IMR-90 (cell line): ENCODE measurements around the gene B4GALNT1. TPM values are rescaled to one million over a fixed set of nuclear protein-coding genes. Genes with fewer than 3 reads are reported as not detected.

ENCODE experiments used
- ATAC-seq: fragments of 200-7000 bp; cut with Tn5 transposase; 2 replicates; pipeline ENCODE4 v1.9.1; 2020; ENCODE audit warnings: low read depth, mild to moderate bottlenecking, moderate library complexity
- BruUV-seq: library from RNA; stranded (reverse); fragments of 400-500 nt; replicated peaks from 2 replicates; lab custom pipeline; 2021; lab: Mats Ljungman, UMichigan
- CTCF ChIA-PET: fragments of 300-600 bp; formaldehyde crosslinking; extraction: SDS; loops from one replicate; lab custom pipeline; 2021; ENCODE audit warnings: antibody characterized with exemption; lab: Yijun Ruan, JAX
- POLR2A ChIA-PET: fragments of 300-600 bp; sonication (Branson Sonifier 250); formaldehyde crosslinking; loops from one replicate; lab custom pipeline; 2022; ENCODE audit warnings: antibody characterized with exemption; ENCODE audit not compliant: unreplicated experiment; lab: Charles Lee
- DNase-seq: peaks from one replicate; pipeline ENCODE4 v3.0.0; 2013
- H2AFZ ChIP-seq: replicated peaks from 2 replicates; pipeline ENCODE3; 2013; ENCODE audit warnings: low read length, mild to moderate bottlenecking; ENCODE audit not compliant: poor library complexity
- H2AK5ac ChIP-seq: 2 replicates; pipeline ENCODE4 v1.6.1; 2013; ENCODE audit warnings: low read depth, low read length, inconsistent platforms
- H2AK9ac ChIP-seq: replicated peaks from 2 replicates; pipeline ENCODE3; 2013; ENCODE audit warnings: mild to moderate bottlenecking, low read depth, low read length, moderate library complexity; ENCODE audit not compliant: poor library complexity
- H2BK120ac ChIP-seq: 2 replicates; pipeline ENCODE4 v1.6.1; 2013; ENCODE audit warnings: low read depth, low read length, inconsistent platforms
- H2BK15ac ChIP-seq: 3 replicates; pipeline ENCODE4 v1.6.1; 2013; ENCODE audit warnings: low read depth, low read length, inconsistent platforms
- H2BK20ac ChIP-seq: 2 replicates; pipeline ENCODE4 v1.6.1; 2013; ENCODE audit warnings: low read depth, mild to moderate bottlenecking, inconsistent platforms, low read length, moderate library complexity
- H2BK5ac ChIP-seq: 2 replicates; pipeline ENCODE4 v1.6.1; 2013; ENCODE audit warnings: mild to moderate bottlenecking, low read depth, low read length, inconsistent platforms; ENCODE audit not compliant: poor library complexity, severe bottlenecking
- H3K14ac ChIP-seq: replicated peaks from 2 replicates; pipeline ENCODE4 v1.6.1; 2013; ENCODE audit warnings: low read depth, low read length, inconsistent platforms
- H3K18ac ChIP-seq: 2 replicates; pipeline ENCODE4 v1.6.1; 2013; ENCODE audit warnings: low read depth, low read length, control low read depth
- H3K23ac ChIP-seq: 2 replicates; pipeline ENCODE4 v1.6.1; 2013; ENCODE audit warnings: low read depth, low read length, inconsistent platforms
- H3K27ac ChIP-seq: 2 replicates; pipeline ENCODE4 v1.5.1; 2013; ENCODE audit warnings: mild to moderate bottlenecking, control low read depth, low read length; ENCODE audit not compliant: insufficient read depth
- H3K27me3 ChIP-seq: 2 replicates; pipeline ENCODE4 v1.6.1; 2013; ENCODE audit warnings: low read length; ENCODE audit not compliant: control insufficient read depth, insufficient read depth
- H3K36me3 ChIP-seq: 2 replicates; pipeline ENCODE4 v1.6.1; 2013; ENCODE audit warnings: low read length, mixed read lengths; ENCODE audit not compliant: control insufficient read depth, insufficient read depth
- H3K4ac ChIP-seq: 2 replicates; pipeline ENCODE4 v1.6.1; 2013; ENCODE audit warnings: low read depth, low read length, inconsistent platforms
- H3K4me1 ChIP-seq: 2 replicates; pipeline ENCODE4 v1.6.1; 2013; ENCODE audit warnings: low read length, mixed read lengths; ENCODE audit not compliant: control insufficient read depth, insufficient read depth
- H3K4me2 ChIP-seq: 2 replicates; pipeline ENCODE4 v1.6.1; 2013; ENCODE audit warnings: low read depth, mild to moderate bottlenecking, control low read depth, low read length, moderate library complexity
- H3K4me3 ChIP-seq: 2 replicates; pipeline ENCODE4 v1.5.1; 2013; ENCODE audit warnings: low read depth, mild to moderate bottlenecking, control low read depth, low read length, moderate library complexity; ENCODE audit not compliant: insufficient read depth
- H3K56ac ChIP-seq: 2 replicates; pipeline ENCODE4 v1.6.1; 2013; ENCODE audit warnings: low read length, inconsistent platforms; ENCODE audit not compliant: insufficient read depth; ENCODE audit errors: extremely low read depth
- H3K79me1 ChIP-seq, 2 experiments: 2 replicates each; pipeline ENCODE4 v1.6.1; 2013; ENCODE audit warnings: low read length in 2 of 2, inconsistent platforms in 1 of 2, low read depth in 1 of 2
- H3K9ac ChIP-seq: 2 replicates; pipeline ENCODE4 v1.6.1; 2013; ENCODE audit warnings: low read depth, low read length, control low read depth
- H3K9me1 ChIP-seq: 2 replicates; pipeline ENCODE4 v1.6.1; 2013; ENCODE audit warnings: low read length, inconsistent platforms; ENCODE audit not compliant: insufficient read depth
- H3K9me3 ChIP-seq: 2 replicates; pipeline ENCODE4 v1.6.1; 2013; ENCODE audit warnings: low read length; ENCODE audit not compliant: control insufficient read depth, insufficient read depth
- H4K20me1 ChIP-seq: 2 replicates; pipeline ENCODE4 v1.6.1; 2013; ENCODE audit warnings: low read length, inconsistent platforms; ENCODE audit not compliant: insufficient read depth
- H4K5ac ChIP-seq: 2 replicates; pipeline ENCODE4 v1.6.1; 2013; ENCODE audit warnings: mild to moderate bottlenecking, low read depth, low read length, control low read depth
- H4K8ac ChIP-seq, 2 experiments: 2 replicates each; pipeline ENCODE4 v1.6.1; 2013; ENCODE audit warnings: low read depth in 2 of 2, low read length in 2 of 2, control low read depth in 1 of 2, inconsistent platforms in 1 of 2
- H4K91ac ChIP-seq: 2 replicates; pipeline ENCODE4 v1.6.1; 2013; ENCODE audit warnings: low read depth, low read length, inconsistent platforms; ENCODE audit not compliant: insufficient read depth
- BHLHE40 ChIP-seq: fragments of 150-350 bp; IDR thresholded peaks from 2 replicates; pipeline ENCODE4 v1.6.1; 2016; ENCODE audit warnings: mild to moderate bottlenecking, low read depth, low read length
- CEBPB ChIP-seq: IDR thresholded peaks from 2 replicates; pipeline ENCODE4 v1.6.1; 2012; ENCODE audit warnings: low read depth, low read length, improper control_type of control experiment
- CHD1 ChIP-seq: IDR thresholded peaks from 2 replicates; pipeline ENCODE4 v1.6.1; 2012; ENCODE audit warnings: low read depth, low read length, improper control_type of control experiment
- FOS ChIP-seq: fragments of 150-350 bp; IDR thresholded peaks from 2 replicates; pipeline ENCODE4 v1.6.1; 2016; ENCODE audit warnings: low read depth, low read length
- MAFK ChIP-seq: IDR thresholded peaks from 2 replicates; pipeline ENCODE4 v1.6.1; 2012; ENCODE audit warnings: low read depth, low read length, improper control_type of control experiment
- MAZ ChIP-seq: IDR thresholded peaks from 2 replicates; pipeline ENCODE4 v1.6.1; 2012; ENCODE audit warnings: low read depth, mild to moderate bottlenecking, low read length, improper control_type of control experiment, moderate library complexity, borderline replicate concordance
- MXI1 ChIP-seq: IDR thresholded peaks from 2 replicates; pipeline ENCODE4 v1.6.1; 2012; ENCODE audit warnings: low read depth, mild to moderate bottlenecking, low read length, moderate library complexity, borderline replicate concordance
- NFE2L2 ChIP-seq: fragments of 150-350 bp; IDR thresholded peaks from 2 replicates; pipeline ENCODE4 v1.6.1; 2016; ENCODE audit warnings: low read depth, mild to moderate bottlenecking, low read length
- POLR2A ChIP-seq: IDR thresholded peaks from 2 replicates; pipeline ENCODE4 v1.6.1; 2012; ENCODE audit warnings: mild to moderate bottlenecking, low read depth, low read length
- RAD21 ChIP-seq: IDR thresholded peaks from 2 replicates; pipeline ENCODE4 v1.6.1; 2012; ENCODE audit warnings: low read length, improper control_type of control experiment
- RCOR1 ChIP-seq: IDR thresholded peaks from 2 replicates; pipeline ENCODE4 v1.6.1; 2012; ENCODE audit warnings: mild to moderate bottlenecking, low read length, improper control_type of control experiment; ENCODE audit not compliant: insufficient replicate concordance
- RFX5 ChIP-seq: IDR thresholded peaks from 2 replicates; pipeline ENCODE4 v1.8.0; 2012; ENCODE audit warnings: low read depth, mild to moderate bottlenecking, low read length, moderate library complexity
- SMC3 ChIP-seq: fragments of 150-350 bp; IDR thresholded peaks from 2 replicates; pipeline ENCODE4 v1.6.1; 2016; ENCODE audit warnings: low read depth, mild to moderate bottlenecking, antibody characterized with exemption, low read length, moderate library complexity
- WGBS, 2 experiments: methylation state at CpG; one replicate each; pipeline versions ENCODE4 v1.1.5 to v1.1.7; 2013; ENCODE audit warnings: missing lambda C conversion rate in 2 of 2; ENCODE audit not compliant: insufficient read length in 1 of 2; ENCODE audit errors: extremely low coverage in 2 of 2; 5-methylcytosine and 5-hydroxymethylcytosine counted together
- dilution Hi-C: fragments of 300-500 bp; cut with HindIII; formaldehyde crosslinking; loops from one replicate; pipeline ENCODE4 v1.14.3; 2018; ENCODE audit warnings: low sequenced_read_pairs; ENCODE audit not compliant: unreplicated experiment
- in situ Hi-C: fragments of 300-500 bp; cut with MboI; formaldehyde crosslinking; loops from 3 replicates; pipeline ENCODE4 v1.14.3; 2019; ENCODE audit warnings: low sequenced_read_pairs, inconsistent platforms, mixed read lengths
- intact Hi-C: fragments of 100-400 bp; cut with micrococcal nuclease; formaldehyde crosslinking; loops from 2 replicates; pipeline ENCODE4 v1.10.0; 2022
- polyA plus RNA-seq, 3 experiments: library from polyadenylated mRNA; depleted of rRNA; stranded (reverse); fragments of >200 nt; gene quantifications; 2 replicates each; pipeline ENCODE4 v1.2.3, GENCODE V29; 2012; ENCODE audit warnings: low replicate concordance in 1 of 3
- total RNA-seq: library from RNA; depleted of rRNA; stranded (reverse); fragments of >200 nt; gene quantifications from 2 replicates; pipeline ENCODE4 v1.2.3, GENCODE V29; 2012
- TF ChIP-seq, protein P1 (sequence below): fragments of 150-350 bp; IDR thresholded peaks from 2 replicates; pipeline ENCODE4 v1.6.1; 2016; ENCODE audit warnings: low read depth, mild to moderate bottlenecking, low read length, moderate library complexity, borderline replicate concordance
- TF ChIP-seq, protein P2 (sequence below): conservative IDR thresholded peaks from 2 replicates; pipeline ENCODE4 v1.5.1; 2012; ENCODE audit warnings: mild to moderate bottlenecking, low read depth, low read length, improper control_type of control experiment
- TF ChIP-seq, protein P3 (sequence below): fragments of 150-350 bp; IDR thresholded peaks from 2 replicates; pipeline ENCODE4 v1.6.1; 2017; ENCODE audit warnings: mild to moderate bottlenecking, antibody characterized with exemption, low read length, low read depth

B4GALNT1 gene
- total and polyA plus RNA-seq, 2 of the 4 experiments (the other 2 are of a cell fraction): 0.18 to 0.62 TPM

DNA sequence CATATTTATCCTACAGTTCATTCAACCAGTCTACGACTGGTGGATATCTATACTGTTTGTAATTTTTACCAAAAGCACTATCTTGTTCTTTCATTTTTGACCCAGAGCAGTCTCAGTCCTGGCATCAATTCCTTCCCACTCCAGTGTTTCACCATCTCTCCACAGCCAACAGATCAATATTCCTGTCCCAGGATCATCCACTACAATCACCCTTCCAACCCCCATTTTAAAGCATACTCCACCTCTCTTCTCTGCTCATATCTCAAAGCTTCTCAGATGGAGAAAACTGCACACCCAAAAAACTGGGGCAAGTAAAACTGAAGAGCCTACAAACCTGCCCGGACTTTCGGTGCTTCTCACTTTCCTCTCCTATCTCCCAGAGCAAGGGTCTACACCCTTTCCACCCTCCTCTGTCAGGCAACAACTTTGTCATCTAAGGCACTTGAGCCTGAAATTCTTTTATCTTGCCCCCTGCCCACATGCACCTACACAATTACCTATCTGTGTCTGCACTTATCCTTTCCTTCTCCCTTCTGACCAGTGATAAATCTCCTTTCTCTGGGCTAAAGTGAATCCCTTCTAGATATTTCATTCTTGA lies 46.1 kb downstream of the B4GALNT1 start:
- Histone ChIP-seq H3K18ac (no peak overlapping the region), H3K9me1 (peaks cover 8% of the 10 kb centered on the region), H4K8ac (no peak overlapping the region), H3K27ac (no peak overlapping the region), H4K20me1 (no peaks in the 10 kb centered on the region), H3K4me1 (peaks cover 3% of the 10 kb centered on the region; the same call in 1 of the 2 replicates), H2AK9ac (no peak overlapping the region), H2AK5ac (no peak overlapping the region), H2AFZ (no peak overlapping the region), H2BK15ac (no peak overlapping the region), H3K79me1 (peaks cover 3 to 12% of the 10 kb centered on the region in 2 experiments; a peak in 3 of 4 replicates), H2BK5ac (no peak overlapping the region), H3K4me3 (no peak overlapping the region), H3K27me3 (peaks cover 29% of the 10 kb centered on the region), H3K9ac (no peak overlapping the region), H3K23ac (no peak overlapping the region), H3K4me2 (no peak overlapping the region), H3K14ac (no peak overlapping the region), H3K36me3 (no peaks in the 10 kb centered on the region), H4K91ac (no peak overlapping the region), H2BK20ac (no peak overlapping the region), H3K56ac (no peak overlapping the region), H3K4ac (no peak overlapping the region), H2BK120ac (no peak overlapping the region), H3K9me3 (no peaks in the 10 kb centered on the region), H4K5ac (no peak overlapping the region)
- no peak for ATAC-seq
- no peak for DNase-seq
- dilution Hi-C loops: no loop called here
- intact Hi-C loops: no loop called here
- TF ChIP-seq FOS (no peak), RFX5 (no peak), SMC3 (no peak), CHD1 (no peak), MXI1 (no peak), POLR2A (no peak), RAD21 (no peak), NFE2L2 (no peak), CEBPB (no peak), RCOR1 (no peak), MAFK (no peak), BHLHE40 (no peak), MAZ (no peak)
- TF ChIP-seq, protein P1, sequence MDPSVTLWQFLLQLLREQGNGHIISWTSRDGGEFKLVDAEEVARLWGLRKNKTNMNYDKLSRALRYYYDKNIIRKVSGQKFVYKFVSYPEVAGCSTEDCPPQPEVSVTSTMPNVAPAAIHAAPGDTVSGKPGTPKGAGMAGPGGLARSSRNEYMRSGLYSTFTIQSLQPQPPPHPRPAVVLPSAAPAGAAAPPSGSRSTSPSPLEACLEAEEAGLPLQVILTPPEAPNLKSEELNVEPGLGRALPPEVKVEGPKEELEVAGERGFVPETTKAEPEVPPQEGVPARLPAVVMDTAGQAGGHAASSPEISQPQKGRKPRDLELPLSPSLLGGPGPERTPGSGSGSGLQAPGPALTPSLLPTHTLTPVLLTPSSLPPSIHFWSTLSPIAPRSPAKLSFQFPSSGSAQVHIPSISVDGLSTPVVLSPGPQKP: no peak
- TF ChIP-seq, protein P2, sequence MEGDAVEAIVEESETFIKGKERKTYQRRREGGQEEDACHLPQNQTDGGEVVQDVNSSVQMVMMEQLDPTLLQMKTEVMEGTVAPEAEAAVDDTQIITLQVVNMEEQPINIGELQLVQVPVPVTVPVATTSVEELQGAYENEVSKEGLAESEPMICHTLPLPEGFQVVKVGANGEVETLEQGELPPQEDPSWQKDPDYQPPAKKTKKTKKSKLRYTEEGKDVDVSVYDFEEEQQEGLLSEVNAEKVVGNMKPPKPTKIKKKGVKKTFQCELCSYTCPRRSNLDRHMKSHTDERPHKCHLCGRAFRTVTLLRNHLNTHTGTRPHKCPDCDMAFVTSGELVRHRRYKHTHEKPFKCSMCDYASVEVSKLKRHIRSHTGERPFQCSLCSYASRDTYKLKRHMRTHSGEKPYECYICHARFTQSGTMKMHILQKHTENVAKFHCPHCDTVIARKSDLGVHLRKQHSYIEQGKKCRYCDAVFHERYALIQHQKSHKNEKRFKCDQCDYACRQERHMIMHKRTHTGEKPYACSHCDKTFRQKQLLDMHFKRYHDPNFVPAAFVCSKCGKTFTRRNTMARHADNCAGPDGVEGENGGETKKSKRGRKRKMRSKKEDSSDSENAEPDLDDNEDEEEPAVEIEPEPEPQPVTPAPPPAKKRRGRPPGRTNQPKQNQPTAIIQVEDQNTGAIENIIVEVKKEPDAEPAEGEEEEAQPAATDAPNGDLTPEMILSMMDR: no peak
- TF ChIP-seq, protein P3, sequence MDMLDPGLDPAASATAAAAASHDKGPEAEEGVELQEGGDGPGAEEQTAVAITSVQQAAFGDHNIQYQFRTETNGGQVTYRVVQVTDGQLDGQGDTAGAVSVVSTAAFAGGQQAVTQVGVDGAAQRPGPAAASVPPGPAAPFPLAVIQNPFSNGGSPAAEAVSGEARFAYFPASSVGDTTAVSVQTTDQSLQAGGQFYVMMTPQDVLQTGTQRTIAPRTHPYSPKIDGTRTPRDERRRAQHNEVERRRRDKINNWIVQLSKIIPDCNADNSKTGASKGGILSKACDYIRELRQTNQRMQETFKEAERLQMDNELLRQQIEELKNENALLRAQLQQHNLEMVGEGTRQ: no peak
- in situ Hi-C loops: loop anchor here (10.0 kb wide), 1 partner anchor 148 kb away; the partner anchor contains the start of gene AGAP2
- POLR2A ChIA-PET: no interaction called here
- BruUV-seq: no TSS peak
- WGBS, 2 experiments: 80% methylated on average over 1 of the region's 3 CpGs; no CpG with 5 or more reads in 1 of the 2 experiments
- CTCF ChIA-PET: no interaction called here
